HepG2 (cell line): ENCODE results near the gene NOS1AP. TPM values are rescaled to one million over a fixed set of nuclear protein-coding genes. Genes with fewer than 3 reads are reported as not detected.
A peak's percentile ranks its signal among the peaks of the same experiment; 100 is the strongest.

Experiments
- ATAC-seq: fragments of 200-7000 bp; cut with Tn5 transposase; 3 replicates; pipeline ENCODE4 v1.9.1; 2020; ENCODE audit warnings: mild to moderate bottlenecking, moderate library complexity
- BruUV-seq: library from RNA; stranded (reverse); fragments of 400-500 nt; replicated peaks from 2 replicates; lab custom pipeline; 2021; lab: Mats Ljungman, UMichigan
- CTCF ChIA-PET: fragments of 300-600 bp; formaldehyde crosslinking; extraction: SDS; loops from one replicate; lab custom pipeline; 2021; ENCODE audit warnings: low total read pairs, inconsistent platforms, low intra/inter-chr PET ratio; lab: Yijun Ruan, JAX
- POLR2A ChIA-PET: fragments of 350-600 bp; sonication (Branson Sonifier 250); formaldehyde crosslinking; loops from one replicate; lab custom pipeline; 2020; ENCODE audit warnings: antibody characterized with exemption, inconsistent platforms; lab: Yijun Ruan, JAX
- DNase-seq: peaks from one replicate; pipeline ENCODE4 v3.0.0-alpha.2; 2015; ENCODE audit warnings: low spot score
- FAIRE-seq: peaks from 3 replicates; lab custom pipeline; 2011; peaks lifted over from hg19 to GRCh38; lab: Jason Lieb, UNC
- H2AFZ ChIP-seq: one replicate; pipeline ENCODE4 v1.6.1; 2011; ENCODE audit warnings: low read length, inconsistent platforms
- H3K27ac ChIP-seq: fragments of 300-600 bp; 3 replicates; pipeline ENCODE4 v1.8.0; 2011; ENCODE audit warnings: mixed run types, mild to moderate bottlenecking, mixed read lengths, low read length, inconsistent platforms; ENCODE audit not compliant: insufficient read depth; ENCODE audit errors: extremely low read length
- H3K27me3 ChIP-seq, 2 experiments: fragments of 200-600 bp in 1 of 2; 2 replicates in 1 of 2; 3 replicates in 1 of 2; pipeline versions ENCODE4 v1.6.0 to v1.8.0; 2011; ENCODE audit warnings: low read length in 2 of 2, mild to moderate bottlenecking in 2 of 2, moderate library complexity in 2 of 2, inconsistent platforms in 1 of 2; ENCODE audit not compliant: insufficient read depth in 2 of 2, control insufficient read depth in 1 of 2
- H3K36me3 ChIP-seq, 2 experiments: fragments of 200-600 bp in 1 of 2; replicated peaks in 1 of 2; 2 replicates in 1 of 2; 3 replicates in 1 of 2; pipeline versions ENCODE4 v1.5.1 to v1.8.0; 2011; ENCODE audit warnings: low read length in 2 of 2, inconsistent platforms in 1 of 2; ENCODE audit not compliant: insufficient read depth in 2 of 2, control insufficient read depth in 1 of 2
- H3K4me1 ChIP-seq: 2 replicates; pipeline ENCODE4 v1.5.1; 2012; ENCODE audit warnings: low read length, inconsistent platforms; ENCODE audit not compliant: insufficient read depth
- H3K4me2 ChIP-seq: 2 replicates; pipeline ENCODE4 v1.6.0; 2011; ENCODE audit warnings: low read depth, low read length, inconsistent platforms
- H3K4me3 ChIP-seq, 3 experiments: fragments of 200-600 bp in 1 of 3; sonication (generic), shearing (Covaris generic) in 1 of 3; replicated peaks in 1 of 3; 2 replicates each; pipeline ENCODE4 v1.5.1; 2011 to 2016; ENCODE audit warnings: low read length in 3 of 3, inconsistent platforms in 2 of 3, low read depth in 2 of 3, mild to moderate bottlenecking in 2 of 3, control low read depth in 1 of 3, mixed read lengths in 1 of 3; ENCODE audit not compliant: insufficient read depth in 1 of 3
- H3K79me2 ChIP-seq: one replicate; pipeline ENCODE4 v1.6.1; 2011; ENCODE audit warnings: low read length, inconsistent platforms; ENCODE audit not compliant: insufficient read depth
- H3K9ac ChIP-seq: 2 replicates; pipeline ENCODE4 v1.6.0; 2011; ENCODE audit warnings: mild to moderate bottlenecking, low read depth, low read length, inconsistent platforms; ENCODE audit not compliant: insufficient read depth
- H3K9me3 ChIP-seq: 2 replicates; pipeline ENCODE4 v1.5.1; 2012; ENCODE audit warnings: mild to moderate bottlenecking, low read length
- H4K20me1 ChIP-seq: 2 replicates; pipeline ENCODE4 v1.6.0; 2011; ENCODE audit warnings: inconsistent platforms, mild to moderate bottlenecking, low read length, moderate library complexity; ENCODE audit not compliant: insufficient read depth
- CCDC6 ChIP-seq: sonication (generic); formaldehyde crosslinking; IDR thresholded peaks from 2 replicates; pipeline ENCODE4 v1.8.1; 2022; ENCODE audit warnings: mild to moderate bottlenecking, missing genetic modification reagents, moderate library complexity
- GATAD2A ChIP-seq: IDR thresholded peaks from 2 replicates; pipeline ENCODE4 v1.6.1; 2016
- MIER2 ChIP-seq: IDR thresholded peaks from 2 replicates; pipeline ENCODE4 v1.6.1; 2016; ENCODE audit warnings: missing biosample characterization, missing genetic modification reagents
- NCOR1 ChIP-seq: fragments of 200-600 bp; sonication (generic); IDR thresholded peaks from 2 replicates; pipeline ENCODE4 v1.7.0; 2017; ENCODE audit warnings: antibody characterized with exemption, low read length, borderline replicate concordance
- SNAPC2 ChIP-seq: sonication (generic); formaldehyde crosslinking; IDR thresholded peaks from 2 replicates; pipeline ENCODE4 v1.8.1; 2022; ENCODE audit warnings: mild to moderate bottlenecking, missing genetic modification reagents
- ZFX ChIP-seq: sonication (generic); formaldehyde crosslinking; IDR thresholded peaks from 2 replicates; pipeline ENCODE4 v1.4.0; 2020; ENCODE audit warnings: mild to moderate bottlenecking, low read depth, missing genetic modification reagents, moderate library complexity
- ZHX2 ChIP-seq, 2 experiments: sonication (generic) in 1 of 2; formaldehyde crosslinking in 1 of 2; IDR thresholded peaks; 2 replicates each; pipeline versions ENCODE4 v1.6.1 to v1.9.0; 2014 to 2022; ENCODE audit warnings: antibody characterized with exemption in 1 of 2, borderline replicate concordance in 1 of 2, inconsistent platforms in 1 of 2, low read depth in 1 of 2, missing genetic modification reagents in 1 of 2
- ZNF577 ChIP-seq: sonication (generic); formaldehyde crosslinking; IDR thresholded peaks from 2 replicates; pipeline ENCODE4 v1.4.0; 2020; ENCODE audit warnings: mild to moderate bottlenecking, low read depth, missing genetic modification reagents, borderline replicate concordance
- WGBS: methylation state at CpG from one replicate; pipeline ENCODE4 v1.1.6; 2017; ENCODE audit warnings: low lambda C conversion rate; 5-methylcytosine and 5-hydroxymethylcytosine counted together
- in situ Hi-C: cut with HindIII; loops from 2 replicates; pipeline ENCODE4 v1.10.0; 2017; ENCODE audit warnings: low pct_unique_long_range_greater_than_20kb; ENCODE audit not compliant: extremely low pct_ligation_motif_present
- intact Hi-C: fragments of 100-400 bp; cut with micrococcal nuclease; formaldehyde crosslinking; loops from one replicate; pipeline ENCODE4 v1.10.0; 2022; ENCODE audit not compliant: unreplicated experiment
- polyA plus RNA-seq, 8 experiments: library from polyadenylated mRNA; depleted of rRNA in 3 of 8; stranded (reverse) in 7 of 8; unstranded in 1 of 8; fragments of >200 nt; fragmentation: Illumina TruSeq in 4 of 8; extraction: Trizol in 4 of 8; gene quantifications; 2 replicates each; pipeline versions ENCODE4 v1.2.1 to v1.2.3, GENCODE V29; 2011 to 2016; ENCODE audit warnings: low read depth in 4 of 8, missing spikeins in 1 of 8, mixed read lengths in 1 of 8; ENCODE audit not compliant: insufficient read depth in 1 of 8
- total RNA-seq, 5 experiments: library from RNA; depleted of rRNA; stranded (reverse); fragments of >200 nt; fragmentation: Illumina TruSeq; extraction: Trizol; gene quantifications; 2 replicates each; pipeline ENCODE4 v1.2.3, GENCODE V29; 2016; ENCODE audit warnings: low read depth in 1 of 5
- TF ChIP-seq, protein P1 (sequence below): sonication (generic); formaldehyde crosslinking; IDR thresholded peaks from 2 replicates; pipeline ENCODE4; 2020; ENCODE audit warnings: missing genetic modification reagents, mild to moderate bottlenecking, borderline replicate concordance

NOS1AP gene
- total and polyA plus RNA-seq, 2 of the 13 experiments (the other 11 are each of a cell fraction or from before 2014, with no cell fraction given), result 2.0 to 3.3 TPM

DNA sequence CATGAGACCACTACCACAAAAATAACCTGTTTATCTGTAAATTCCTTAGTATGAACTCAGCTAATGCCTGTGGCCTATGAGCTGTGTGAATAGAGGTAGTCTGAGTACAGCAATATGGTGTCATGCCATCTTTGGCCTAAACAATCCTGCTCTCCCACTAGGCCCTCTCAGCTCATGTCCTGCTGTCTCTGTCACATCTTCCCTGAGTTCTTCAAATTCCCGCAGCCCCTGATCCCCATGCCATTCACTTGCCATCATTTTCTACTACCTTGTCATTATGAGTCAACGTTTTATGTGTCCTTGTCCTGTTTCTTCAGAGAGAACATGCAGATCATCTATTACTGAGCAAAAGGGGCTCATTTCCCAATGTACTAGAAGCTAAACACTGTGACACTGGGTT lies 181.6 kb downstream of the NOS1AP start:
- ATAC-seq (no peak), DNase-seq (peak; percentile 17), FAIRE-seq (no peak)
- Histone ChIP-seq H3K4me2 (no peak overlapping the region), H4K20me1 (no peaks in the 10 kb centered on the region), H3K9ac (no peak overlapping the region), H3K9me3 (no peaks in the 10 kb centered on the region), H2AFZ (no peak overlapping the region), H3K36me3 (no peaks in the 10 kb centered on the region), H3K4me3 (no peak overlapping the region), H3K79me2 (peaks cover 36% of the 10 kb centered on the region), H3K27me3 (no peaks in the 10 kb centered on the region), H3K4me1 (peaks cover 82% of the 10 kb centered on the region), H3K27ac (peak overlapping the region; percentile 23)
- 93% methylated on average over 2 of the region's 2 CpGs for WGBS
- in situ Hi-C loops (no loop called here), intact Hi-C loops (no loop called here)
- ChIA-PET CTCF (no interaction called here), POLR2A (interaction anchor here (1.3 to 1.6 kb wide), 2 partner anchors 106 to 119 kb away, joined by 4 to 5 read pairs; no protein-coding TSS in a partner anchor)
- no TSS peak for BruUV-seq
- TF ChIP-seq, protein P1, sequence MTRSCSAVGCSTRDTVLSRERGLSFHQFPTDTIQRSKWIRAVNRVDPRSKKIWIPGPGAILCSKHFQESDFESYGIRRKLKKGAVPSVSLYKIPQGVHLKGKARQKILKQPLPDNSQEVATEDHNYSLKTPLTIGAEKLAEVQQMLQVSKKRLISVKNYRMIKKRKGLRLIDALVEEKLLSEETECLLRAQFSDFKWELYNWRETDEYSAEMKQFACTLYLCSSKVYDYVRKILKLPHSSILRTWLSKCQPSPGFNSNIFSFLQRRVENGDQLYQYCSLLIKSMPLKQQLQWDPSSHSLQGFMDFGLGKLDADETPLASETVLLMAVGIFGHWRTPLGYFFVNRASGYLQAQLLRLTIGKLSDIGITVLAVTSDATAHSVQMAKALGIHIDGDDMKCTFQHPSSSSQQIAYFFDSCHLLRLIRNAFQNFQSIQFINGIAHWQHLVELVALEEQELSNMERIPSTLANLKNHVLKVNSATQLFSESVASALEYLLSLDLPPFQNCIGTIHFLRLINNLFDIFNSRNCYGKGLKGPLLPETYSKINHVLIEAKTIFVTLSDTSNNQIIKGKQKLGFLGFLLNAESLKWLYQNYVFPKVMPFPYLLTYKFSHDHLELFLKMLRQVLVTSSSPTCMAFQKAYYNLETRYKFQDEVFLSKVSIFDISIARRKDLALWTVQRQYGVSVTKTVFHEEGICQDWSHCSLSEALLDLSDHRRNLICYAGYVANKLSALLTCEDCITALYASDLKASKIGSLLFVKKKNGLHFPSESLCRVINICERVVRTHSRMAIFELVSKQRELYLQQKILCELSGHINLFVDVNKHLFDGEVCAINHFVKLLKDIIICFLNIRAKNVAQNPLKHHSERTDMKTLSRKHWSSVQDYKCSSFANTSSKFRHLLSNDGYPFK (CRISPR knock-in tag), result no peak
- 0 out of 2 replicates have a peak, but pooled peaks have one; percentile 12 for TF ChIP-seq ZFX (CRISPR knock-in tag)

- H3K79me2 ChIP-seq, result peaks cover 38% of the 10 kb centered on the region
- POLR2A ChIA-PET, result interaction anchor here (1.3 kb wide), 1 partner anchor 120 kb away, joined by 5 read pairs; no protein-coding TSS in a partner anchor
- intact Hi-C loops, result no loop called here
- H3K4me1 ChIP-seq, result peaks cover 81% of the 10 kb centered on the region
- no peak overlapping the region for H3K9ac ChIP-seq
- H3K36me3 ChIP-seq, result no peaks in the 10 kb centered on the region
- no peak for DNase-seq
- no TSS peak for BruUV-seq
- no peaks in the 10 kb centered on the region for H4K20me1 ChIP-seq
- no peak for FAIRE-seq
- no peak overlapping the region for H3K27ac ChIP-seq
- no peak overlapping the region for H3K4me3 ChIP-seq
- no peaks in the 10 kb centered on the region for H3K27me3 ChIP-seq
- CTCF ChIA-PET, result no interaction called here
- in situ Hi-C loops, result no loop called here
- H2AFZ ChIP-seq, result no peak overlapping the region
- H3K4me2 ChIP-seq, result no peak overlapping the region
- WGBS, result 100% methylated on average over 2 of the region's 2 CpGs
- H3K9me3 ChIP-seq, result no peaks in the 10 kb centered on the region
- no peak for ATAC-seq
- TF ChIP-seq MIER2 (no peak), GATAD2A (CRISPR knock-in tag) (no peak), ZNF577 (CRISPR knock-in tag) (no peak), CCDC6 (CRISPR knock-in tag) (no peak), ZHX2 (IDR thresholded peaks at IDR 0.05; ENCODE audit: low read depth) (no peak), ZHX2 (CRISPR knock-in tag; IDR thresholded peaks at IDR 0.05; ENCODE audit: borderline replicate concordance) (no peak), SNAPC2 (no peak), NCOR1 (no peak)
Observed at GRCh38 chr1:162252214-162252613, 182.7 kb downstream of the NOS1AP start.
